Ishikawa (cell line): ENCODE measurements around the gene HDGF.

Experiments
- CEBPB ChIP-seq: IDR thresholded peaks from 2 replicates; pipeline ENCODE4 v1.6.1; 2012
- EGR1 ChIP-seq: IDR thresholded peaks from 2 replicates; pipeline ENCODE4 v1.6.1; 2012
- EP300 ChIP-seq: IDR thresholded peaks from 2 replicates; pipeline ENCODE4 v1.6.1; 2012; ENCODE audit warnings: borderline replicate concordance
- FOXM1 ChIP-seq: IDR thresholded peaks from 2 replicates; pipeline ENCODE4 v1.6.1; 2012; ENCODE audit warnings: low read depth, borderline replicate concordance
- RAD21 ChIP-seq: IDR thresholded peaks from 2 replicates; pipeline ENCODE4 v1.6.1; 2012; ENCODE audit warnings: low read depth
- TAF1 ChIP-seq: IDR thresholded peaks from 2 replicates; pipeline ENCODE4 v1.6.1; 2012; ENCODE audit warnings: low read depth, mild to moderate bottlenecking
- TCF12 ChIP-seq: IDR thresholded peaks from 2 replicates; pipeline ENCODE4 v1.6.1; 2012; ENCODE audit warnings: low read depth
- YY1 ChIP-seq: IDR thresholded peaks from 2 replicates; pipeline ENCODE4 v1.6.1; 2012; ENCODE audit warnings: low read depth
- ZBTB7A ChIP-seq: IDR thresholded peaks from 2 replicates; pipeline ENCODE4 v1.6.1; 2012; ENCODE audit warnings: low read depth
- TF ChIP-seq, protein P1 (sequence below): IDR thresholded peaks from 2 replicates; pipeline ENCODE4 v1.6.1; 2012
- TF ChIP-seq, protein P2 (sequence below): IDR thresholded peaks from 2 replicates; pipeline ENCODE4 v1.6.1; 2012; ENCODE audit warnings: low read depth, mild to moderate bottlenecking
- TF ChIP-seq, protein P3 (sequence below): IDR thresholded peaks from 2 replicates; pipeline ENCODE4 v1.6.1; 2012

DNA sequence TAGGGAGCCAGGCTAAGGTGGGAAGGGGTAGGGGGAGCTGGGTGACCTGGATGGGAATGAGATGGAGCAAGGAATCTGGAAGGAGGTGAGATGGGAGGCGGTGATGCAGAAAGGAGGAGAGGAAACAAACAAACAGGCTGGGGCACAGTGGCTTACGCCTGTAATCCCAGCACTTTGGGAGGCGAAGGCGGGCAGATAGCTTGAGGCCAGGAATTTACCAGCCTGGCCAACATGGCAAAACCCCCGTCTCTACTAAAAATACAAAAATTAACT lies 56.8 kb downstream of the HDGF start:
- TF ChIP-seq EGR1 (no peak), TAF1 (no peak), EP300 (no peak), RAD21 (no peak), YY1 (no peak), FOXM1 (no peak), TCF12 (no peak), CEBPB (no peak), ZBTB7A (no peak)
- TF ChIP-seq, protein P1, sequence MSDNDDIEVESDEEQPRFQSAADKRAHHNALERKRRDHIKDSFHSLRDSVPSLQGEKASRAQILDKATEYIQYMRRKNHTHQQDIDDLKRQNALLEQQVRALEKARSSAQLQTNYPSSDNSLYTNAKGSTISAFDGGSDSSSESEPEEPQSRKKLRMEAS = no peak
- TF ChIP-seq, protein P2, sequence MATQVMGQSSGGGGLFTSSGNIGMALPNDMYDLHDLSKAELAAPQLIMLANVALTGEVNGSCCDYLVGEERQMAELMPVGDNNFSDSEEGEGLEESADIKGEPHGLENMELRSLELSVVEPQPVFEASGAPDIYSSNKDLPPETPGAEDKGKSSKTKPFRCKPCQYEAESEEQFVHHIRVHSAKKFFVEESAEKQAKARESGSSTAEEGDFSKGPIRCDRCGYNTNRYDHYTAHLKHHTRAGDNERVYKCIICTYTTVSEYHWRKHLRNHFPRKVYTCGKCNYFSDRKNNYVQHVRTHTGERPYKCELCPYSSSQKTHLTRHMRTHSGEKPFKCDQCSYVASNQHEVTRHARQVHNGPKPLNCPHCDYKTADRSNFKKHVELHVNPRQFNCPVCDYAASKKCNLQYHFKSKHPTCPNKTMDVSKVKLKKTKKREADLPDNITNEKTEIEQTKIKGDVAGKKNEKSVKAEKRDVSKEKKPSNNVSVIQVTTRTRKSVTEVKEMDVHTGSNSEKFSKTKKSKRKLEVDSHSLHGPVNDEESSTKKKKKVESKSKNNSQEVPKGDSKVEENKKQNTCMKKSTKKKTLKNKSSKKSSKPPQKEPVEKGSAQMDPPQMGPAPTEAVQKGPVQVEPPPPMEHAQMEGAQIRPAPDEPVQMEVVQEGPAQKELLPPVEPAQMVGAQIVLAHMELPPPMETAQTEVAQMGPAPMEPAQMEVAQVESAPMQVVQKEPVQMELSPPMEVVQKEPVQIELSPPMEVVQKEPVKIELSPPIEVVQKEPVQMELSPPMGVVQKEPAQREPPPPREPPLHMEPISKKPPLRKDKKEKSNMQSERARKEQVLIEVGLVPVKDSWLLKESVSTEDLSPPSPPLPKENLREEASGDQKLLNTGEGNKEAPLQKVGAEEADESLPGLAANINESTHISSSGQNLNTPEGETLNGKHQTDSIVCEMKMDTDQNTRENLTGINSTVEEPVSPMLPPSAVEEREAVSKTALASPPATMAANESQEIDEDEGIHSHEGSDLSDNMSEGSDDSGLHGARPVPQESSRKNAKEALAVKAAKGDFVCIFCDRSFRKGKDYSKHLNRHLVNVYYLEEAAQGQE = no peak
- TF ChIP-seq, protein P3, sequence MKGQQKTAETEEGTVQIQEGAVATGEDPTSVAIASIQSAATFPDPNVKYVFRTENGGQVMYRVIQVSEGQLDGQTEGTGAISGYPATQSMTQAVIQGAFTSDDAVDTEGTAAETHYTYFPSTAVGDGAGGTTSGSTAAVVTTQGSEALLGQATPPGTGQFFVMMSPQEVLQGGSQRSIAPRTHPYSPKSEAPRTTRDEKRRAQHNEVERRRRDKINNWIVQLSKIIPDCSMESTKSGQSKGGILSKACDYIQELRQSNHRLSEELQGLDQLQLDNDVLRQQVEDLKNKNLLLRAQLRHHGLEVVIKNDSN = no peak
